ENCODE measurements around the gene MADCAM1.
A peak's percentile ranks its signal among the peaks of the same experiment; 100 is the strongest.
"Not testable (repeated sequence)": the region's sequence is repeated elsewhere in the genome, so short reads cannot be mapped to it uniquely, and the experiment has no call there.

The MADCAM1 gene

DNA sequence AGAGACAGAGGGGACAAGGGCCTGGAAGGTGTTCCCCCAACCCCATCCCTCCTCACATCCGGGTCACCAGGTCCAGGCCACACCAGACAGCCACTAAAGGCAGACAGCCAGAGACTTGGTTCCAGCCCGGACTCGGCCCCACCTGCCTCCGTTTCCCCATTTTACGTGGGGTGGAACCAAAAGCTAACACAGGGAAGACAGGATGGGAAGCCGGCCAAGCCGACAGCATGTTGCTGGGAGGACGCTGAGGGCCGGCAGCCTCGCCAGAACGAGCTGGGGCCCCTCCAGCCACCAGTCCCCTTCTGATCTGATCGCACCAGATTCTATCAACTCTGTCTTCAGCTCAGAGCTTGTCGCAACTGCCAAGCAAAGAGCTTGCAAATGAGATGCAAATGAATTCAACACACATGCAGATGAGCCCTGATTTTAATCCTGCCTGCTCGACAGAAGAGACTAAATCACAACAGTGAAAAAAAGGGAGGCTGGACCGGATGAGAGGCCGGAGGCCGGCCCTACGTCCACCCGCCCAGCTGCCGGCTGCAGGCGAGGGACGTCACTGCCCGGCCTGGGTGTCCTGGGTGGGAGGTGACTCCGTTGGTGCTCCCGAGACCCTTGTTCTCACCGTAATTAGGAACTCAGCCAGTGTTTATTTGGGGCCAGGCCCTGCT is 17.9 kb upstream of the MADCAM1 start:
- ATAC-seq: no peak
- peaks cover 19% of the 10 kb centered on the region for H3K9me3 Mint-ChIP-seq
- peaks cover 18% of the 10 kb centered on the region for H3K4me1 Mint-ChIP-seq
- H3K36me3 Mint-ChIP-seq: peaks cover 17% of the 10 kb centered on the region
- H3K27ac Mint-ChIP-seq: no peak overlapping the region
- no peak overlapping the region for H3K4me3 Mint-ChIP-seq
- peaks cover 12% of the 10 kb centered on the region for H3K27me3 Mint-ChIP-seq

DNA sequence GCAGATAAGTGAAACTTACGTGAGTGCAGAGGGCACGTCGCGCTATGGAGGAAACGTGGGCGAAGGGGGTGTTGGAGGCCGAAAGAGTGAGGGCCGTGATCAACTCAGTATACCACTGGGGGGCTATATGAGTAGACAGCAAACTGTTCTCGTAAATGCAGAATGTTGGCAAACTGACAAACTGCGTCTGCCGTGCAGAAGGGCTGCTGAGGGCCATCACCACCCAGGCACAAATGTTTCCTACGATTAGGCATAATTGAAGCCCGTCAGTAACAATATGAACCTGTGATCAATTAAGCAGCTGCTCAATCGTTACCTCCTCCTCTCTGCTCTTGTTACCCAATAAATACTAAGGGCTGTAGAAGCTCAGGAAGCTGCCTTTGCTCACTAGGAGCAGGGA is 17.3 kb upstream of the MADCAM1 start:
- Mint-ChIP-seq H3K9me3 (peaks cover 19% of the 10 kb centered on the region), H3K4me1 (peaks cover 18% of the 10 kb centered on the region), H3K36me3 (peaks cover 17% of the 10 kb centered on the region), H3K27ac (no peak overlapping the region), H3K4me3 (no peak overlapping the region), H3K27me3 (peaks cover 11% of the 10 kb centered on the region)
- no peak for ATAC-seq

GRCh38 chr19:480016-480855 is 16.1 kb upstream of the MADCAM1 start:
- Mint-ChIP-seq H3K36me3 (peaks cover 17% of the 10 kb centered on the region), H3K27ac (peak overlapping the region; percentile 49), H3K27me3 (peaks cover 5% of the 10 kb centered on the region), H3K9me3 (peaks cover 19% of the 10 kb centered on the region), H3K4me1 (peaks cover 18% of the 10 kb centered on the region), H3K4me3 (peak overlapping the region; percentile 52)
- no peak for ATAC-seq

- Mint-ChIP-seq H3K27ac (peak overlapping the region; percentile 49), H3K4me3 (peak overlapping the region; percentile 52), H3K36me3 (peaks cover 17% of the 10 kb centered on the region), H3K4me1 (peaks cover 18% of the 10 kb centered on the region), H3K9me3 (peaks cover 19% of the 10 kb centered on the region)
- H3K27me3 Mint-ChIP-seq, ATAC-seq: not testable (repeated sequence)
Observed at GRCh38 chr19:481100-481499, 15.2 kb upstream of the MADCAM1 start.

DNA sequence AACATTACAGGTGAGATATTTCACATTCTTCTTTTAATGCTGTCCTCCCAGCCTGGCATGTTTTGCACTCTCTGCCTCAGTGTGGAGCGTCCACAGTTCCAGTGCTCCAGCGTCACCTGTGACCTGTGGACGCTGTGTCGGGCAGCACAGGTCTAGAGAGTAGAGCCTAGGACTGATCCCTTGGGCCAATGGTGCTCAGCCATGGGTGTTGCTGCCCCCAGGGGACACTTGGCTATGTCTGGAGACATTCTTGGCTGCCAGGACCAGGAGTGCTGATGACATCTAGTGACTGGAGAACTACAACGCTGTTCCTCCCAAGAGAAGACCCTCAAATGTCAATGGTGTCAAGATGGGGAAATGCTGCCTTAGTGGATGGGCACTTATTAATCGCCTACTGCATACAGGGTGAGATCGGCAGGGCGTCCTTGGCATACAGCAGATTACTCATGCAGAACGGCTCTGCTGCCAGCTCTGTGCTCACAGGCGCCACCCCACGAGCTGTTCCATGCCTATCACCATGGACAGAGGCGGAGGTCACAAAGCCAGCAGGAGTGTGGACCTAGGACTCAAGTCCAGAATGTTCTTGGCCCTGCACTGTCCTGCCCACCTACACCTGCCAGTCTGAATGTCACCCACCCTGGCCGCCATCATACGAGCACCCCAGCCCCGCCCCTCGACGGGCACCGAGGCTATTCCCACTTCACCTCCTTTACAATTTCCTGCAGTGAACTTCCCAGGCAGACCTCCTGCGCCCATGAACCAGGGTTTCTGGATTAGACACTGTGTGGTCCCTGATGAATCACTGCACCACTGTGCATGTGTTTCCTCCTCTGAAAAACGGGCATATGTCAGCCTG is 13.9 kb upstream of the MADCAM1 start:
- peaks cover 17% of the 10 kb centered on the region for H3K36me3 Mint-ChIP-seq
- peaks cover 19% of the 10 kb centered on the region for H3K9me3 Mint-ChIP-seq
- no peak for ATAC-seq
- H3K4me1 Mint-ChIP-seq: peaks cover 18% of the 10 kb centered on the region
- H3K27ac Mint-ChIP-seq: no peak overlapping the region
- H3K4me3 Mint-ChIP-seq: no peak overlapping the region
- peaks cover 9% of the 10 kb centered on the region for H3K27me3 Mint-ChIP-seq

GRCh38 chr19:483332-484072 is 12.8 kb upstream of the MADCAM1 start:
- H3K27me3 Mint-ChIP-seq: peaks cover 9% of the 10 kb centered on the region
- ATAC-seq: no peak
- no peak overlapping the region for H3K4me3 Mint-ChIP-seq
- no peak overlapping the region for H3K27ac Mint-ChIP-seq
- peaks cover 23% of the 10 kb centered on the region for H3K4me1 Mint-ChIP-seq
- H3K36me3 Mint-ChIP-seq: peaks cover 17% of the 10 kb centered on the region
- peaks cover 19% of the 10 kb centered on the region for H3K9me3 Mint-ChIP-seq

DNA sequence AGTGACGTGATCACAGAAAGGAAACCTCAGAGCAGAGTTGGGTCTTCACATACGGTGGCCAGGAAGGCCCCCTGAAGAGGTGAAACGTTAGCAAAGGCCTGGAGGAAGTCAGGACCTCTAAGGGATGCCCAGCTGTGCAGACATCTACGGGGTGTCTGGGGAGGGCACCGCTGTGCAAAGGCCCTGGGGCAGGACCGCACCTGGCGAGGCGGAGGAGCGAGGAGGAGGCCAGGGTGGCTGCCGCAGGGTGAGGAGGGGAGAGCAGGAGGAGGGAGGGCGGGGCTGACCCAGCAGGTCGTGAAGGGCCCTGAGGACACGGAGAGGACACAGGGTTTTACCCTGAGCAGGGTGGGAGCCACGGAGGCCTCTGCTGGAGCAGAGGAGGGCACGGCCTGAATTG is 11.8 kb upstream of the MADCAM1 start:
- ATAC-seq: no peak
- peaks cover 17% of the 10 kb centered on the region for H3K36me3 Mint-ChIP-seq
- H3K4me3 Mint-ChIP-seq: no peak overlapping the region
- no peak overlapping the region for H3K27ac Mint-ChIP-seq
- peaks cover 19% of the 10 kb centered on the region for H3K9me3 Mint-ChIP-seq
- peaks cover 25% of the 10 kb centered on the region for H3K4me1 Mint-ChIP-seq
- H3K27me3 Mint-ChIP-seq: peaks cover 9% of the 10 kb centered on the region

- ATAC-seq: no peak
- peaks cover 25% of the 10 kb centered on the region for H3K4me1 Mint-ChIP-seq
- H3K9me3 Mint-ChIP-seq: peaks cover 15% of the 10 kb centered on the region
- H3K27ac Mint-ChIP-seq: no peak overlapping the region
- no peak overlapping the region for H3K4me3 Mint-ChIP-seq
- peaks cover 9% of the 10 kb centered on the region for H3K27me3 Mint-ChIP-seq
- H3K36me3 Mint-ChIP-seq: peaks cover 14% of the 10 kb centered on the region
Observed at GRCh38 chr19:485077-485476, 11.2 kb upstream of the MADCAM1 start.

DNA sequence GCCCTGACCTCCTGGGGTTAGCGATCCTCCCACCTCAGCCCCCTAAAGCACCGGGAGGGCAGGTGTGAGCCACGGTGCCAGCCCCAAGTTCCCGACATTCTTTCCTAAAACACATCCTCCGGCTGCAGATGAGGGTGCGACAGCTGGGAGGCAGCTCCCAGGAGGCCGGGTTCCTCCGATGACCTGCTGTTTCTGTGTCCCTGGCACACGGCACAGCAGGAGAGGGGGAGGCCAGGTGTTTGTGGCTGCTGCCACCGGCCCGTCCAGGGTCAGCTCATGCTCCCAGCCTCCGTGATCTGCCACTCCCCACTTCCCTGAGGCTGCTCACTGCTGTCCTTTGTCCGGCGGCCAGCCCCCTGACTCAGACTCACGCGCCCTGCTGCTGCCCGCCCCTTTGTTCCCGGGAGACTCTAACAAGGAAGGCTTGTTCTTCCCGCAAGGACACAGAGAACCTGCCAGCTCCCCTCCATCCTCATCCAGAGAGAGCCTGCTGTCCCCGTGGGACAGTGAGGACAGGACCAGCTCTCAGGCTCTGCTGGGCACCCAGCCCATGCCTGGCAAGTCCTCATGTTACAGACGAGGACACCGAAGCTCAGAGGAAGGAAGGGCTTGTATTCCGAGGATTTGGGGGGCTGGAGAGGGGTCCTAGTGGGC is 10.6 kb upstream of the MADCAM1 start:
- peaks cover 8% of the 10 kb centered on the region for H3K9me3 Mint-ChIP-seq
- ATAC-seq: no peak
- H3K4me1 Mint-ChIP-seq: peaks cover 19% of the 10 kb centered on the region
- H3K27ac Mint-ChIP-seq: no peak overlapping the region
- H3K27me3 Mint-ChIP-seq: peaks cover 9% of the 10 kb centered on the region
- no peak overlapping the region for H3K4me3 Mint-ChIP-seq
- H3K36me3 Mint-ChIP-seq: peaks cover 8% of the 10 kb centered on the region

DNA sequence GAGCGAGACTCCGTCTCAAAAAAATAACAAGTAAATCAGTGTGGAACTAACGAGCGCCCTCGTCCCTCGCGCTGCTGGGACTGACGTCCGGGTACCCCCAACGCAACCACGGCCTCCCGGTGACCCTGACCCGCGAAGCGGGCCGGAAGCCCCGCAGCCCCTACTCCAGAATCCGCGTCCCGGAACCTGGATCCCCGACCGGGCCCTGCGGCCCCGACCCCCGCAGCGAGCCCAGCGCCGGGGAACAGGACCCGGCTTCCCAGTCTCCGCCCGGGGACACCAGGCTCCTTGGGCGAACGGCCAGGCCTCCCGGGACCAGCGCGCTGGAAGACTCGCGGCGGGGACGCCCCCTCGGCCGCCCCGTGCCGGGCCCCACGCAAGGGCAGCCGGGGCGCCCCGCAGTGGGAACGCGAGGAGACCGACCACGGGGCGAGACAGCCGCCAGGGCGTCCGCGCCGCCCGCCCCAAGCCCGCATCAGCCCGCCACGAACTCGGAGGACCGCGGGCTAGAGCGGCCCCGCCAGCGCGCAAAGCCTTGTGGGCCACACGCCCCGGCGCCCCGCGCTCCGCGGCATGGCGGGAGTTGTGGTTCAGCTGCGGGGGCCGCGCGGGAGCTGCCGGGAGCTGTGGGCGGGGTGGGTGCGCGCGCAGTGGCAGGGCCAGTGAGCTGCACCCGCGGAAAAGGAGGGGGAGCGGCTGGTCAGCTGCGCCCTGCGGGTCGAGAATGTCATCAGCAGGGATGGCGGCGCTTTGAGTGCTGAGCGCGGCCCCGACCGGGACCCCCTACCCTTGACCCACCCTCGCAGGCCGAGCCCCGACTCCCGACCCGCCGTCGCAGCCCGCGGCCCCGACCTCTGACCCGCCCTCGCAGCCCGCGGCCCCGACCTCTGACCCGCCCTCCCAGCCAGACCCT is 7.5 kb upstream of the MADCAM1 start:
- Mint-ChIP-seq H3K4me1 (peaks cover 15% of the 10 kb centered on the region), H3K27ac (peak overlapping the region; percentile 83)

GRCh38 chr19:489418-490196 is 6.7 kb upstream of the MADCAM1 start:
- H3K9me3 Mint-ChIP-seq: peaks cover 3% of the 10 kb centered on the region
- no peaks in the 10 kb centered on the region for H3K36me3 Mint-ChIP-seq
- peak; percentile 39 for ATAC-seq
- peak overlapping the region; percentile 82 for H3K4me3 Mint-ChIP-seq
- peaks cover 10% of the 10 kb centered on the region for H3K27me3 Mint-ChIP-seq
- H3K4me1 Mint-ChIP-seq: peaks cover 18% of the 10 kb centered on the region
- H3K27ac Mint-ChIP-seq: peak overlapping the region; percentile 83

More for the DNA sequence above, 7.5 kb upstream of the MADCAM1 start:
- Mint-ChIP-seq H3K9me3 (peaks cover 2% of the 10 kb centered on the region), H3K36me3 (no peaks in the 10 kb centered on the region), H3K27me3 (peaks cover 9% of the 10 kb centered on the region), H3K4me3 (peak overlapping the region; percentile 82)
- ATAC-seq: peak; percentile 95

- Mint-ChIP-seq H3K36me3 (no peaks in the 10 kb centered on the region), H3K27ac (no peak overlapping the region), H3K9me3 (peaks cover 3% of the 10 kb centered on the region), H3K4me1 (peaks cover 18% of the 10 kb centered on the region), H3K27me3 (peaks cover 18% of the 10 kb centered on the region), H3K4me3 (no peak overlapping the region)
- no peak for ATAC-seq
Observed at GRCh38 chr19:491146-491741, 5.0 kb upstream of the MADCAM1 start.
